ENCODE data around the gene APBB2.
"Not testable (repeated sequence)": the region's sequence is repeated elsewhere in the genome, so short reads cannot be mapped to it uniquely, and the experiment has no call there.

APBB2 gene

GRCh38 chr4:41154010-41154813 is 60.1 kb downstream of the APBB2 start:
- H3K4me1 ChIP-seq (ENCODE audit: insufficient read depth, poor library complexity, severe bottlenecking) = peaks cover 51% of the 10 kb centered on the region
- H3K27me3 ChIP-seq (ENCODE audit: insufficient read depth, poor library complexity, severe bottlenecking) = no peaks in the 10 kb centered on the region
- H3K27ac ChIP-seq (ENCODE audit: poor library complexity, severe bottlenecking) = peak overlapping the region; percentile 99
- no peaks in the 10 kb centered on the region for H3K36me3 ChIP-seq (ENCODE audit: low read depth)
- no peaks in the 10 kb centered on the region for H3K9me3 ChIP-seq (ENCODE audit: severe bottlenecking)
- DNase-seq (ENCODE audit: low spot score) (no peak), ATAC-seq (ENCODE audit: low read depth) (no peak)
- H3K4me3 ChIP-seq (ENCODE audit: severe bottlenecking) = no peak overlapping the region
- TF ChIP-seq, protein P1, sequence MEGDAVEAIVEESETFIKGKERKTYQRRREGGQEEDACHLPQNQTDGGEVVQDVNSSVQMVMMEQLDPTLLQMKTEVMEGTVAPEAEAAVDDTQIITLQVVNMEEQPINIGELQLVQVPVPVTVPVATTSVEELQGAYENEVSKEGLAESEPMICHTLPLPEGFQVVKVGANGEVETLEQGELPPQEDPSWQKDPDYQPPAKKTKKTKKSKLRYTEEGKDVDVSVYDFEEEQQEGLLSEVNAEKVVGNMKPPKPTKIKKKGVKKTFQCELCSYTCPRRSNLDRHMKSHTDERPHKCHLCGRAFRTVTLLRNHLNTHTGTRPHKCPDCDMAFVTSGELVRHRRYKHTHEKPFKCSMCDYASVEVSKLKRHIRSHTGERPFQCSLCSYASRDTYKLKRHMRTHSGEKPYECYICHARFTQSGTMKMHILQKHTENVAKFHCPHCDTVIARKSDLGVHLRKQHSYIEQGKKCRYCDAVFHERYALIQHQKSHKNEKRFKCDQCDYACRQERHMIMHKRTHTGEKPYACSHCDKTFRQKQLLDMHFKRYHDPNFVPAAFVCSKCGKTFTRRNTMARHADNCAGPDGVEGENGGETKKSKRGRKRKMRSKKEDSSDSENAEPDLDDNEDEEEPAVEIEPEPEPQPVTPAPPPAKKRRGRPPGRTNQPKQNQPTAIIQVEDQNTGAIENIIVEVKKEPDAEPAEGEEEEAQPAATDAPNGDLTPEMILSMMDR (IDR thresholded peaks at IDR 0.05; ENCODE audit: poor library complexity, severe bottlenecking) = no peak

DNA sequence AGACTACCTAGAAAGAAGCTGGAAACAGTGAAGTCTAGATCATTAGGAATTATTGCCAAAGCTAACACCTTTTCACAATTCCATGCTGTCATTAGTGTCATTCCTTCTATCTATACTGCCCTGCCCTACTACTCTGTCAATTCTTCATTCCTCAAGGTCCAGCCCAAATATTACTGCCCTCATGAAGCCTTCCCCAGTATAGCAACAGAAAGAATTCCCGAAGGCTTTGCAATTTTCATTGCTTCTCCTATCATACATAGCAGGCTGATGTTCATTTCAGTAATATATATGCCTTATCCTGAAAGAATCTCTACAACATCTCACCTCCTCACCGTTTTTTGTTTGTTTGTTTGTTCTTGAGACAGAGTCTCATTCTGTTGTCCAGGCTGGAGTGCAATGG is 63.9 kb downstream of the APBB2 start:
- TF ChIP-seq, protein P1 (IDR thresholded peaks at IDR 0.05; ENCODE audit: poor library complexity, severe bottlenecking) = no peak
- ATAC-seq (ENCODE audit: low read depth) (no peak), DNase-seq (ENCODE audit: low spot score) (no peak)
- Histone ChIP-seq H3K4me3 (ENCODE audit: severe bottlenecking) (no peak overlapping the region), H3K36me3 (ENCODE audit: low read depth) (no peaks in the 10 kb centered on the region), H3K27me3 (ENCODE audit: insufficient read depth, poor library complexity, severe bottlenecking) (no peaks in the 10 kb centered on the region), H3K27ac (ENCODE audit: poor library complexity, severe bottlenecking) (peak overlapping the region; percentile 97), H3K9me3 (ENCODE audit: severe bottlenecking) (no peaks in the 10 kb centered on the region), H3K4me1 (ENCODE audit: insufficient read depth, poor library complexity, severe bottlenecking) (peaks cover 48% of the 10 kb centered on the region)

DNA sequence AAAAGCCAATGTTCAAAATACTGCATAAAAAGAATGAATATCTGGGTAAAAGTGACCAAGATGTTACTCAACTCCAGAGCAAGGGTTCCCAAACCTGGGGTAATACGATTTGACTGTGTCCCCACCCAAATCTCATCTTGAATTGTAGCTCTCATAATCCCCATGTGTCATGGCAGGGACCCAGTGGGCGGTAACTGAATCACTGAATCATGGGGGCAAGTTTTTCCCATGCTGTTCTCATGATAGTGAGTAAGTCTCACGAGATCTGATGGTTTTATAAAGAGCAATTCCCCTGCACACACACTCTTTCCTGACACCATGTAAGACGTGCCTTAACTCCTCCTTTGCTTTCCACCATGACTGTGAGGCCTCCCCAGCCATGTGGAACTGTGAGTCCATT is 64.8 kb downstream of the APBB2 start:
- ATAC-seq (ENCODE audit: low read depth); H3K36me3 ChIP-seq (ENCODE audit: low read depth); H3K27me3 ChIP-seq (ENCODE audit: insufficient read depth, poor library complexity, severe bottlenecking); H3K9me3 ChIP-seq (ENCODE audit: severe bottlenecking); DNase-seq (ENCODE audit: low spot score); H3K4me3 ChIP-seq (ENCODE audit: severe bottlenecking): not testable (repeated sequence)
- peaks cover 48% of the 10 kb centered on the region for H3K4me1 ChIP-seq (ENCODE audit: insufficient read depth, poor library complexity, severe bottlenecking)
- peak overlapping the region; percentile 97 for H3K27ac ChIP-seq (ENCODE audit: poor library complexity, severe bottlenecking)

DNA sequence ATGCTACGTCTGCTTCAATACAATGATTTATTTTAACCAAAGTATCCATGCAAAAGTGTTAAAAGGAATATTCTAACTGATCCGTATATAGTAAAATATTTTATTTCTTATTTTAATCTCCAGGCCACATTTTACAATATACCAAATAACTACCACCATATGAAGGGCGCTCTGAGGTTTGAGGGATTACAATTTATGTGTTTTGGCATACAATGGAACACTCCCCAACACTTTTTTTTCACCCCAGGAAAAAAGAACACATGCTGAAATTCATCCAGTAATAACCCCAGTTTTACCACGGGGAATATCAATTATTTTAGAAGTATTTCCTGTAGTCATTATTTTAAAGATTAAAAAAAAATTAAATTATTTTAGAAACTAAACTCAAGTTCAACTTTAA is 65.4 kb downstream of the APBB2 start:
- no peaks in the 10 kb centered on the region for H3K36me3 ChIP-seq (ENCODE audit: low read depth)
- TF ChIP-seq, protein P1 (IDR thresholded peaks at IDR 0.05; ENCODE audit: poor library complexity, severe bottlenecking) = no peak
- H3K27me3 ChIP-seq (ENCODE audit: insufficient read depth, poor library complexity, severe bottlenecking) = no peaks in the 10 kb centered on the region
- H3K4me3 ChIP-seq (ENCODE audit: severe bottlenecking) = no peak overlapping the region
- no peak for DNase-seq (ENCODE audit: low spot score)
- H3K4me1 ChIP-seq (ENCODE audit: insufficient read depth, poor library complexity, severe bottlenecking) = peaks cover 50% of the 10 kb centered on the region
- no peaks in the 10 kb centered on the region for H3K9me3 ChIP-seq (ENCODE audit: severe bottlenecking)
- ATAC-seq (ENCODE audit: low read depth) = no peak
- H3K27ac ChIP-seq (ENCODE audit: poor library complexity, severe bottlenecking) = peak overlapping the region; percentile 97

DNA sequence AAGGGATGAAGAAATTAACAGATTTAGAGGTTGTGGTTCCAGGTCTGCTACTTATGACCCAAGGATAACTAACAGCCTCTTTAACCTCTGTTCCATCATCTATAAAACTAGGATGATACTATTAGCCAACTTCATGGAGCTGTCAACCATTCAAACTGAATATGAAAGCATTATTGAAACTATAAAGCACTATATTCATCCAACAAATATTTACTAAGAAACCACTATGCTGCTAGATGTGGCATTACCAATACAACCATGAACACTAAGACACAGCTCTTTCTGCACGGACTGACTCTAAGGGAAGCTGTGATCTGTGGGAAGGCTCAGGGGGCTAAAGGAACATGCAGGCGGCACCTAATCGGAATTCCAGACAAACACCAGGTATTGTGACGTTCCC is 66.0 kb downstream of the APBB2 start:
- no peak for DNase-seq (ENCODE audit: low spot score)
- Histone ChIP-seq H3K4me3 (ENCODE audit: severe bottlenecking) (no peak overlapping the region), H3K9me3 (ENCODE audit: severe bottlenecking) (no peaks in the 10 kb centered on the region), H3K36me3 (ENCODE audit: low read depth) (no peaks in the 10 kb centered on the region), H3K4me1 (ENCODE audit: insufficient read depth, poor library complexity, severe bottlenecking) (peaks cover 56% of the 10 kb centered on the region), H3K27me3 (ENCODE audit: insufficient read depth, poor library complexity, severe bottlenecking) (no peaks in the 10 kb centered on the region), H3K27ac (ENCODE audit: poor library complexity, severe bottlenecking) (peak overlapping the region; percentile 97)
- peak; percentile 23; the same call in 2 of the 3 replicates for ATAC-seq (ENCODE audit: low read depth)
- TF ChIP-seq, protein P1 (IDR thresholded peaks at IDR 0.05; ENCODE audit: poor library complexity, severe bottlenecking) = no peak

- peaks cover 63% of the 10 kb centered on the region for H3K4me1 ChIP-seq (ENCODE audit: insufficient read depth, poor library complexity, severe bottlenecking)
- not testable (repeated sequence) for H3K27me3 ChIP-seq (ENCODE audit: insufficient read depth, poor library complexity, severe bottlenecking); H3K9me3 ChIP-seq (ENCODE audit: severe bottlenecking); H3K4me3 ChIP-seq (ENCODE audit: severe bottlenecking); ATAC-seq (ENCODE audit: low read depth); H3K36me3 ChIP-seq (ENCODE audit: low read depth); DNase-seq (ENCODE audit: low spot score)
- H3K27ac ChIP-seq (ENCODE audit: poor library complexity, severe bottlenecking) = peak overlapping the region; percentile 97
These were observed 66.8 kb downstream of the APBB2 start for GRCh38 chr4:41147570-41147969.

Measured in RWPE2 (cell line).